Neuronal stem cell (in vitro differentiated cells): Measurements from ENCODE around the gene SERPINA4.

Source experiments
- DNase-seq: peaks from one replicate; pipeline ENCODE4 v3.0.0-alpha.2; 2013; ENCODE audit warnings: low spot score
- H2AFZ ChIP-seq: one replicate; pipeline ENCODE4 v1.6.1; 2013; ENCODE audit warnings: mild to moderate bottlenecking, low read length, inconsistent platforms
- H2AK5ac ChIP-seq: 2 replicates; pipeline ENCODE4 v1.6.1; 2013; ENCODE audit warnings: low read depth, mild to moderate bottlenecking, inconsistent platforms, low read length, moderate library complexity, mixed read lengths
- H2BK120ac ChIP-seq: 2 replicates; pipeline ENCODE4 v1.6.1; 2013; ENCODE audit warnings: low read depth, mild to moderate bottlenecking, inconsistent platforms, low read length, moderate library complexity, mixed read lengths
- H2BK12ac ChIP-seq: one replicate; pipeline ENCODE4 v1.6.1; 2013; ENCODE audit warnings: low read length, inconsistent platforms
- H2BK15ac ChIP-seq: 2 replicates; pipeline ENCODE4 v1.6.1; 2013; ENCODE audit warnings: mild to moderate bottlenecking, low read length, inconsistent platforms, mixed read lengths
- H2BK5ac ChIP-seq: one replicate; pipeline ENCODE4 v1.6.1; 2013; ENCODE audit warnings: inconsistent platforms, mild to moderate bottlenecking, low read length, moderate library complexity
- H3K14ac ChIP-seq: one replicate; pipeline ENCODE4 v1.6.1; 2013; ENCODE audit warnings: low read length, inconsistent platforms
- H3K18ac ChIP-seq: 2 replicates; pipeline ENCODE4 v1.6.1; 2013; ENCODE audit warnings: low read length, inconsistent platforms
- H3K23ac ChIP-seq: 2 replicates; pipeline ENCODE4 v1.6.1; 2013; ENCODE audit warnings: low read depth, mild to moderate bottlenecking, mixed read lengths, low read length, inconsistent platforms; ENCODE audit not compliant: poor library complexity
- H3K27ac ChIP-seq: replicated peaks from 3 replicates; pipeline ENCODE4 v1.5.1; 2013; ENCODE audit warnings: low read length, inconsistent platforms
- H3K27me3 ChIP-seq, 3 experiments: 2 replicates each; pipeline ENCODE4 v1.6.1; 2013; ENCODE audit warnings: low read length in 3 of 3, mild to moderate bottlenecking in 2 of 3, inconsistent platforms in 1 of 3, low read depth in 1 of 3, mixed read lengths in 1 of 3, moderate library complexity in 1 of 3; ENCODE audit not compliant: control insufficient read depth in 3 of 3, insufficient read depth in 3 of 3
- H3K36me3 ChIP-seq, 2 donors: replicated peaks in 1 of 2; 2 replicates each; pipeline ENCODE4 v1.6.1; 2013; ENCODE audit warnings: low read length in 2 of 2; ENCODE audit not compliant: control insufficient read depth in 2 of 2, insufficient read depth in 2 of 2
- H3K4ac ChIP-seq: 2 replicates; pipeline ENCODE4 v1.6.1; 2013; ENCODE audit warnings: inconsistent platforms, mild to moderate bottlenecking, low read length, moderate library complexity
- H3K4me1 ChIP-seq, 2 donors: 1 replicate in 1 of 2; 2 replicates in 1 of 2; pipeline ENCODE4 v1.6.1; 2013; ENCODE audit warnings: low read length in 2 of 2, low read depth in 1 of 2; ENCODE audit not compliant: control insufficient read depth in 2 of 2, insufficient read depth in 1 of 2
- H3K4me2 ChIP-seq: one replicate; pipeline ENCODE4 v1.6.1; 2013; ENCODE audit warnings: mild to moderate bottlenecking, low read length, inconsistent platforms; ENCODE audit not compliant: insufficient read depth, poor library complexity, severe bottlenecking
- H3K4me3 ChIP-seq, 2 donors: 2 replicates each; pipeline ENCODE4 v1.5.1; 2013; ENCODE audit warnings: low read length in 2 of 2, mild to moderate bottlenecking in 2 of 2, inconsistent platforms in 1 of 2, moderate library complexity in 1 of 2
- H3K79me1 ChIP-seq: one replicate; pipeline ENCODE4 v1.6.1; 2013; ENCODE audit warnings: low read depth, mild to moderate bottlenecking, inconsistent platforms, low read length, moderate library complexity
- H3K9ac ChIP-seq: one replicate; pipeline ENCODE4 v1.6.1; 2013; ENCODE audit warnings: mild to moderate bottlenecking, low read depth, low read length, inconsistent platforms; ENCODE audit not compliant: poor library complexity
- H3K9me3 ChIP-seq, 2 donors: replicated peaks in 1 of 2; 2 replicates each; pipeline versions ENCODE3 to v1.6.1; 2013; ENCODE audit warnings: low read length in 2 of 2, mild to moderate bottlenecking in 2 of 2, inconsistent platforms in 1 of 2, low read depth in 1 of 2, mixed read lengths in 1 of 2, moderate library complexity in 1 of 2; ENCODE audit not compliant: control insufficient read depth in 2 of 2, insufficient read depth in 1 of 2
- H4K8ac ChIP-seq: one replicate; pipeline ENCODE4 v1.6.1; 2013; ENCODE audit warnings: low read depth, mild to moderate bottlenecking, inconsistent platforms, low read length, moderate library complexity
- H4K91ac ChIP-seq: one replicate; pipeline ENCODE4 v1.6.1; 2013; ENCODE audit warnings: low read length, low read depth, mild to moderate bottlenecking, inconsistent platforms; ENCODE audit not compliant: poor library complexity
- WGBS, 2 donors: extraction: QIAGEN DNeasy Blood & Tissue Kit; methylation state at CpG; one replicate each; pipeline ENCODE4 v1.1.7; 2013; ENCODE audit warnings: missing lambda C conversion rate in 2 of 2, mixed read lengths in 1 of 2; ENCODE audit not compliant: insufficient read length in 2 of 2, insufficient replicate concordance in 1 of 2; ENCODE audit errors: extremely low coverage in 2 of 2; 5-methylcytosine and 5-hydroxymethylcytosine counted together

SERPINA4 gene

DNA sequence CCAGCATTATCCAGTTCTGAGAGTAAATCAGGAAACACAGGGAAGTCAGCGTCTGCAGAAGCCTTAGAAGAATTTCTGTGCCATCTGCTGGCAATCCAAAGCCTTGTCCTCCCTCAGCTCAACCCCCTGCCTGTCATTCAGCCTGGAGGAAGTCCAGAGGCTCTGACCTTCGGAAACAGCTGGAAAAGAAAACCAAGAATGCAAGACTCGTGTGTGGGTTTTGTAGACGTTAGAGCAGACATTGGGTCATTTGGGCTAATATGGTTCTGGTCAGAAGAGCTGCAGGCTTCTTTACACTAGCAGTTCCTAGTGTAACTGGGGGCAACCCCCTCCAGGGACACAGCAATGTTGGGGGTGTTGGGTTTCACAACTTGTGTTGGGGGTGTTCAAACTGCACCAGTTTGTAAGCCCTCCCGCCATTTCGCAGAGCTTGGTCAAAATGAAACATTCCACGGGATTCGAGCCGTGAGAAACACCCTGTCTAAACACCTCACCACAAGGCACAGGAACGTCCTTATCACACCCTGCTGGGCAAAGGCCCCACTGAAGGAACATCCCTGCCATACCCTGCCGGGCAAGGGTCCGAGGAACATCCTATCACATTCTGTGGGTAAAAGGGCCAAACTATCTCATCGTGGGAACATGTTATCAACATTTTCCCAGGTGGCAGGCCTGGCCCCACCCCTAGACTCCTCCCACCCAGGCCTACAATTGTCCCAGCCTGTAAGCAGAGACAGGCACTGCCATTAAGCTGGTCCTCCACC lies 21.0 kb upstream of the SERPINA4 start:
- H3K4me3 ChIP-seq = no peak overlapping the region
- H3K14ac ChIP-seq = no peak overlapping the region
- H3K18ac ChIP-seq = no peak overlapping the region
- H3K27ac ChIP-seq = no peak overlapping the region
- H3K27me3 ChIP-seq = no peaks in the 10 kb centered on the region
- H4K91ac ChIP-seq = no peak overlapping the region
- no peak overlapping the region for H3K4me2 ChIP-seq
- H3K36me3 ChIP-seq = no peaks in the 10 kb centered on the region
- no peak overlapping the region for H4K8ac ChIP-seq
- H3K9me3 ChIP-seq = no peaks in the 10 kb centered on the region
- no peak overlapping the region for H3K4ac ChIP-seq
- WGBS, 2 donors = no CpG with 5 or more reads among the region's 13 CpGs
- H3K23ac ChIP-seq = no peak overlapping the region
- DNase-seq = no peak
- peaks cover 0 to 6% of the 10 kb centered on the region in 2 donors for H3K4me1 ChIP-seq
- no peaks in the 10 kb centered on the region for H3K79me1 ChIP-seq
- H3K9ac ChIP-seq = no peak overlapping the region
- H2BK5ac ChIP-seq = no peak overlapping the region
- H2BK120ac ChIP-seq = no peak overlapping the region
- H2BK12ac ChIP-seq = no peak overlapping the region
- H2AFZ ChIP-seq = no peak overlapping the region
- H2AK5ac ChIP-seq = no peak overlapping the region
- H2BK15ac ChIP-seq = no peak overlapping the region

DNA sequence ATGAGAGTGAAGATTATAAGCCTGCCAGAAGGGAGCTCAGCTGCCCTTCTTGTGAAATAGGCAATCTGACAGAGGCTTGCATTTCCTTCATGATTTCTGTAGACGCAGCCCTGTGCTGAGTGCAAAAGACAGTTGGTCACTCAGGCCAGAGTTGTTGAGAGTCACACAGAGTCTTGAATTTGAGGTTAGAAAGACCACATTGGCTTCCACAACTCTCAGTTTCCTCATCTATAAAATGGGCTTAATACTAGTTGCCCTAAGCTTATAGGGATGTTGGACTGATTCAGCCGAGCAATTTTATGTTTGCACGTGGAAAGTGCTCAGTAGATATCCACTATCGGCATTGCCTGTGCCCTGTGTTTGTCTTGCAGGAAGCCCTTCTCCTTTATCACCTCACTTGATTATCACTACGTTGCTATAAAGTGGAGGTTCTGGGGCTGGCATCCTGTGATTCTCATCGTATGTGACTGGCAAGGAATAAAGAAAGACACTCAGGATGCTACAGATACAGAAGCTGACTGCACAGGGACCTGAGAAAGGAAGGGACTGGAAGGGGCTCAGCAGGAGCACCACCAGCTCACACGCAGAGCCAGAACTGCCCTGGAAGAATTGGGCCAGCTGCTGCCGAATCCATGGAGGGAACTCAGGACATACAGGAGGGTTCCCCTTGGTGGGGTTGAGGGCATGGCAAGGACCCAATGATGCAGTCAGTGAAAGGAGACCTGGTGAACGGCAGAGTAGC lies 19.8 kb upstream of the SERPINA4 start:
- Histone ChIP-seq H2BK15ac (no peak overlapping the region), H3K4ac (no peak overlapping the region), H3K79me1 (no peaks in the 10 kb centered on the region), H3K4me1 (peaks cover 0 to 8% of the 10 kb centered on the region in 2 donors), H3K36me3 (no peaks in the 10 kb centered on the region), H4K91ac (no peak overlapping the region), H3K4me2 (no peak overlapping the region), H4K8ac (no peak overlapping the region), H3K9ac (peak overlapping the region; percentile 24), H3K18ac (no peak overlapping the region), H3K23ac (no peak overlapping the region), H3K27me3 (no peaks in the 10 kb centered on the region), H3K14ac (no peak overlapping the region), H3K27ac (no peak overlapping the region), H2BK5ac (no peak overlapping the region), H2AFZ (no peak overlapping the region), H2AK5ac (no peak overlapping the region), H2BK120ac (no peak overlapping the region), H3K9me3 (no peaks in the 10 kb centered on the region), H2BK12ac (no peak overlapping the region), H3K4me3 (no peak overlapping the region)
- no peak for DNase-seq
- no CpG with 5 or more reads among the region's 9 CpGs for WGBS, 2 donors

DNA sequence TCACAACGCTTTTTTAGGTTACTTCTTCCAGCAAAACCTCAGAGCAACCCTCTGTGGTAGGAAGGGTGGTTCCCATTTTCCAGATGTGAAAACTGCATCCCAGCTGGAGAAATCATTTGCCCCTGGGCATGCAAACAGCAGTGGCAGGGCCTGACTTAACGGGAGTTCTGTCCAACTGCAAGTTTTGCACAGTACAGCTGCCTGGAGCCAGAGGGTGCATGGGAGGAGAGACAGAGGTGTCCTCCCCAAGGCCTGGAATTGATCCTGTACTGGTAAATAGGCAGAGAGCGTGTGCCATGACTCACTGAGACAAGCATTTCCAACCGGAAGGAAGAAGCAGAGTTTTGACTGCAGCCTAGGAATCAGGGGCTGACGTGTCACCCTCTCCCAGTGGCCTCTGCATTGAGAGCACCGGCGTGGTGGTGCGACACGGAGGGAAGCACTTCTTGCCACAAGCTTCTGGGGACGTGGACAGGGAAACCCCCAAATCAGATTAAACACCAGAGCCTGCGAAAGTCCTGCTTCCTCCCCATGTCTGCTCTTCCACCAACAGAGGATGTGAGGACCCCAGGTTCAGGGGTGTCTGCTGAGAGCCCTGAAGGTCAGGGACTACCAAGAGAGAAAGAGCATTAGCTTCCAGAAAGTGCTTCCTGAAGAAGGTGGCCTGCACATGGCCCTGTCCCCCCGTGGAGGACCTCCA lies 19.0 kb upstream of the SERPINA4 start:
- no CpG with 5 or more reads among the region's 12 CpGs for WGBS, 2 donors
- H2BK15ac ChIP-seq = peak overlapping the region; percentile 12
- no peak overlapping the region for H4K8ac ChIP-seq
- H3K36me3 ChIP-seq = no peaks in the 10 kb centered on the region
- DNase-seq = no peak
- H3K4me2 ChIP-seq = no peak overlapping the region
- H3K27me3 ChIP-seq = no peaks in the 10 kb centered on the region
- no peaks in the 10 kb centered on the region for H3K9me3 ChIP-seq
- no peak overlapping the region for H2BK5ac ChIP-seq
- no peak overlapping the region for H4K91ac ChIP-seq
- peaks cover 0 to 8% of the 10 kb centered on the region in 2 donors for H3K4me1 ChIP-seq
- H3K23ac ChIP-seq = peak overlapping the region; percentile 77
- no peak overlapping the region for H3K4ac ChIP-seq
- H2BK12ac ChIP-seq = no peak overlapping the region
- H2AFZ ChIP-seq = no peak overlapping the region
- no peak overlapping the region for H3K9ac ChIP-seq
- no peak overlapping the region for H3K27ac ChIP-seq
- H3K14ac ChIP-seq = no peak overlapping the region
- no peak overlapping the region for H3K18ac ChIP-seq
- H3K4me3 ChIP-seq = no peak overlapping the region
- no peak overlapping the region for H2BK120ac ChIP-seq
- peak overlapping the region; percentile 66 for H2AK5ac ChIP-seq
- no peaks in the 10 kb centered on the region for H3K79me1 ChIP-seq
